Measurements from ENCODE around the gene ACAN. TPM values are rescaled to one million over a fixed set of nuclear protein-coding genes. Genes with fewer than 3 reads are reported as not detected.

The ACAN gene
- polyA plus RNA-seq, 1 experiment: 3.6 TPM

- Histone ChIP-seq H3K4me3 (ENCODE audit: low read depth, low read length) (no peak overlapping the region), H3K36me3 (ENCODE audit: control insufficient read depth, insufficient read depth, low read length) (peaks cover 47% of the 10 kb centered on the region), H3K27me3 (ENCODE audit: control insufficient read depth, insufficient read depth, low read length) (no peaks in the 10 kb centered on the region)
- no peak for DNase-seq (ENCODE audit: low read depth)
- TF ChIP-seq, protein P1, sequence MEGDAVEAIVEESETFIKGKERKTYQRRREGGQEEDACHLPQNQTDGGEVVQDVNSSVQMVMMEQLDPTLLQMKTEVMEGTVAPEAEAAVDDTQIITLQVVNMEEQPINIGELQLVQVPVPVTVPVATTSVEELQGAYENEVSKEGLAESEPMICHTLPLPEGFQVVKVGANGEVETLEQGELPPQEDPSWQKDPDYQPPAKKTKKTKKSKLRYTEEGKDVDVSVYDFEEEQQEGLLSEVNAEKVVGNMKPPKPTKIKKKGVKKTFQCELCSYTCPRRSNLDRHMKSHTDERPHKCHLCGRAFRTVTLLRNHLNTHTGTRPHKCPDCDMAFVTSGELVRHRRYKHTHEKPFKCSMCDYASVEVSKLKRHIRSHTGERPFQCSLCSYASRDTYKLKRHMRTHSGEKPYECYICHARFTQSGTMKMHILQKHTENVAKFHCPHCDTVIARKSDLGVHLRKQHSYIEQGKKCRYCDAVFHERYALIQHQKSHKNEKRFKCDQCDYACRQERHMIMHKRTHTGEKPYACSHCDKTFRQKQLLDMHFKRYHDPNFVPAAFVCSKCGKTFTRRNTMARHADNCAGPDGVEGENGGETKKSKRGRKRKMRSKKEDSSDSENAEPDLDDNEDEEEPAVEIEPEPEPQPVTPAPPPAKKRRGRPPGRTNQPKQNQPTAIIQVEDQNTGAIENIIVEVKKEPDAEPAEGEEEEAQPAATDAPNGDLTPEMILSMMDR (IDR thresholded peaks at IDR 0.05; ENCODE audit: insufficient read depth, low read depth, low read length): no peak
- CTCF ChIA-PET: interaction anchor here (0.8 to 1.8 kb wide), 5 partner anchors 10 to 243 kb away, joined by 3 to 6 read pairs (median 3); no protein-coding TSS in a partner anchor
- POLR2A ChIA-PET: no interaction called here
These were observed 97.8 kb downstream of the ACAN start for GRCh38 chr15:88900982-88901418.

GRCh38 chr15:88901508-88902220 is 98.4 kb downstream of the ACAN start:
- Histone ChIP-seq H3K36me3 (ENCODE audit: control insufficient read depth, insufficient read depth, low read length) (peaks cover 47% of the 10 kb centered on the region), H3K27me3 (ENCODE audit: control insufficient read depth, insufficient read depth, low read length) (no peaks in the 10 kb centered on the region), H3K4me3 (ENCODE audit: low read depth, low read length) (no peak overlapping the region)
- CTCF ChIA-PET: interaction anchor here (1.1 to 4.4 kb wide), 3 partner anchors 23 to 118 kb away, joined by 3 to 63 read pairs (median 6); no protein-coding TSS in a partner anchor
- TF ChIP-seq, protein P1 (IDR thresholded peaks at IDR 0.05; ENCODE audit: insufficient read depth, low read depth, low read length): no peak
- DNase-seq (ENCODE audit: low read depth): no peak
- POLR2A ChIA-PET: no interaction called here

DNA sequence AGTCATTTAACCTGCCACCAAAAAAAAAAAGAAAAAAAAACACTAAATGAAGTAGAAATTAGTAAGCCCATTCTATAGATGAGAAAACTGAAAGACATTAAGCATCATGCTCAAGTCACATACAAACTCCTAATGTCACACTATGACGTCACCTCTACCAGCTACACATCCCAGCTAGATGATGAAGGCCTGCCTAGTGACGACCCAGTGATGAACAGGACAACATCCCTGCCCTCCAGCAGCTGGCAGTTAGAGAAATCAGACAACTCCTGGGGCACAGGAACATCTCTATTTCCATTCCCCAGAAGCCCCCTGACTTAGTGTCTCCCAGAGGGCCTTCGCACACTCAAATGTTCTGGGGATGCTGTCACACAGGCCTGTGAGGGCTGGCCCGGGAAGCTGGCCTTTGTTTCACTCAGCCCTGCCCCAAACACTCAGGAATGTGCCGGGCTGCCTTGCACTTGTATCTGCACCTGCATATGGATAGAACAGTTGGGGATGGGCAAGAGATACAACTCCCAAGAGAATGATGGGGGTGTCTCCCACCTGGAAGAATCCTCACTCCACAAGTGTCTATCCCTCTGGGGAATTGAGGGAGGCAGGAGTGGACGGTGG is 99.1 kb downstream of the ACAN start:
- POLR2A ChIA-PET: no interaction called here
- CTCF ChIA-PET: interaction anchor here (1.1 to 4.4 kb wide), 6 partner anchors 24 to 275 kb away, joined by 3 to 63 read pairs (median 8); no protein-coding TSS in a partner anchor
- Histone ChIP-seq H3K27me3 (ENCODE audit: control insufficient read depth, insufficient read depth, low read length) (no peaks in the 10 kb centered on the region), H3K36me3 (ENCODE audit: control insufficient read depth, insufficient read depth, low read length) (peaks cover 47% of the 10 kb centered on the region), H3K4me3 (ENCODE audit: low read depth, low read length) (no peak overlapping the region)
- TF ChIP-seq, protein P1 (IDR thresholded peaks at IDR 0.05; ENCODE audit: insufficient read depth, low read depth, low read length): no peak
- DNase-seq (ENCODE audit: low read depth): no peak

DNA sequence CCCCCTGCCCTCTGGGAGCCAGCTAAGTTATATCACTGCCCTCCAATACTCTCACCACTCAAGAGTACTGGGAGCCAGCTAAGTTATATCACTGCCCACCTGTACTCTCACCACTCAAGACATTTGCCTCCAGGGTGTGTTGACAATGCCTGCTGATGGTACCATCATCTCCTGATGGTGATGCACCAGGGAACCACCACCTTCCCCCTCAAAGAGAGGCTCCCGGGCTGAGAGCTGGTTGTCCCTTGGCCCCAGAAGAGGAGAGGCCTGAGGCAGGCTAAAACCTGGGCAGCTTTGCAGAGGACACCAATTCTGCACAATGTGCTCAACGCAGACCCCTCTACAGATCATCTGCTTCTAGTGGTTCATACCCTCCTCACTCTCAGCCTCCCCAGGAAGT is 99.6 kb downstream of the ACAN start:
- H3K27me3 ChIP-seq (ENCODE audit: control insufficient read depth, insufficient read depth, low read length): no peaks in the 10 kb centered on the region
- H3K4me3 ChIP-seq (ENCODE audit: low read depth, low read length): no peak overlapping the region
- DNase-seq (ENCODE audit: low read depth): no peak
- CTCF ChIA-PET: interaction anchor here (0.6 to 4.4 kb wide), 9 partner anchors 24 to 275 kb away, joined by 3 to 63 read pairs (median 6); no protein-coding TSS in a partner anchor
- peaks cover 46% of the 10 kb centered on the region for H3K36me3 ChIP-seq (ENCODE audit: control insufficient read depth, insufficient read depth, low read length)
- TF ChIP-seq, protein P1 (IDR thresholded peaks at IDR 0.05; ENCODE audit: insufficient read depth, low read depth, low read length): no peak
- POLR2A ChIA-PET: interaction anchor here (1.0 kb wide), 1 partner anchor 101 kb away, joined by 3 read pairs; no protein-coding TSS in a partner anchor

GRCh38 chr15:88904257-88904623 is 101.0 kb downstream of the ACAN start:
- ChIA-PET CTCF (interaction anchor here (0.7 to 4.4 kb wide), 35 partner anchors 9 to 291 kb away, joined by 3 to 63 read pairs (median 5); partner anchors contain the start of gene HAPLN3), POLR2A (interaction anchor here (1.0 kb wide), 1 partner anchor 274 kb away, joined by 4 read pairs; no protein-coding TSS in a partner anchor)
- Histone ChIP-seq H3K27me3 (ENCODE audit: control insufficient read depth, insufficient read depth, low read length) (no peaks in the 10 kb centered on the region), H3K36me3 (ENCODE audit: control insufficient read depth, insufficient read depth, low read length) (peaks cover 49% of the 10 kb centered on the region), H3K4me3 (ENCODE audit: low read depth, low read length) (no peak overlapping the region)
- TF ChIP-seq, protein P1 (IDR thresholded peaks at IDR 0.05; ENCODE audit: insufficient read depth, low read depth, low read length): no peak
- no peak for DNase-seq (ENCODE audit: low read depth)
